Bronchial epithelial cell (primary cell): Measurements from ENCODE around the gene UVRAG. TPM values are rescaled to one million over a fixed set of nuclear protein-coding genes. Genes with fewer than 3 reads are reported as not detected.

ENCODE experiments used
- DNase-seq: peaks from one replicate; pipeline ENCODE4 v3.0.0-alpha.2; 2010; ENCODE audit warnings: low read depth
- FAIRE-seq: peaks from 2 replicates; lab custom pipeline; 2011; peaks lifted over from hg19 to GRCh38; lab: Jason Lieb, UNC
- H3K27me3 ChIP-seq: 2 replicates; pipeline ENCODE4 v1.5.1; 2011; ENCODE audit warnings: low read length; ENCODE audit not compliant: control insufficient read depth, insufficient read depth
- H3K36me3 ChIP-seq: 2 replicates; pipeline ENCODE4 v1.5.1; 2011; ENCODE audit warnings: low read length; ENCODE audit not compliant: control insufficient read depth, insufficient read depth
- H3K4me3 ChIP-seq: 2 replicates; pipeline ENCODE4 v1.5.1; 2011; ENCODE audit warnings: mild to moderate bottlenecking, low read depth, low read length, control low read depth
- total RNA-seq: library from RNA; depleted of rRNA; stranded (reverse); fragments of >200 nt; gene quantifications from 2 replicates; pipeline ENCODE4 v1.2.1, GENCODE V29; 2014
- TF ChIP-seq, protein P1 (sequence below): IDR thresholded peaks from 2 replicates; pipeline ENCODE4 v1.5.1; 2011; ENCODE audit warnings: mild to moderate bottlenecking, moderate library complexity, low read length, control low read depth, inconsistent platforms; ENCODE audit not compliant: insufficient read depth, severe bottlenecking

The UVRAG gene
- total RNA-seq, 1 donor from 2014 or later, result 11.1 TPM

DNA sequence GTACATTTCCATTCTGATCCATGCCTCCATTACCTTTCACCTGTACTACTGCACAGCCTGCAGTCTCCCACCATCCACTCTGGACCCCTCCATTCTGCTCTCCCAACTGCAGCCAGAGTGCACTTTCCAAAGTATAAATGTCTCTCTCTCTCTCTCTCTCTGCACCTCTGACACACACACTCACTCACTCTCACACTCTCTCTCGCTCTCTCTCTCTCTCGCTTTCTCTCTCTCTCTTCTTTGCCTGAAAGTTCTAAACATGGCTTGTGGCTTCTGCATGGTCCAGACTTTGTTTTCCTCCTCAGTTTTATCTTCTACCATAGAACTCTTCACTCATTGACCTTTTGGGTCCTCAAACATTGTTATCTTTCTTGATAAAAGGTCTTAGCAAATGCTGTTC is 314.7 kb downstream of the UVRAG start:
- DNase-seq (no peak), FAIRE-seq (no peak)
- no peaks in the 10 kb centered on the region for H3K27me3 ChIP-seq
- H3K36me3 ChIP-seq, result no peaks in the 10 kb centered on the region
- TF ChIP-seq, protein P1, sequence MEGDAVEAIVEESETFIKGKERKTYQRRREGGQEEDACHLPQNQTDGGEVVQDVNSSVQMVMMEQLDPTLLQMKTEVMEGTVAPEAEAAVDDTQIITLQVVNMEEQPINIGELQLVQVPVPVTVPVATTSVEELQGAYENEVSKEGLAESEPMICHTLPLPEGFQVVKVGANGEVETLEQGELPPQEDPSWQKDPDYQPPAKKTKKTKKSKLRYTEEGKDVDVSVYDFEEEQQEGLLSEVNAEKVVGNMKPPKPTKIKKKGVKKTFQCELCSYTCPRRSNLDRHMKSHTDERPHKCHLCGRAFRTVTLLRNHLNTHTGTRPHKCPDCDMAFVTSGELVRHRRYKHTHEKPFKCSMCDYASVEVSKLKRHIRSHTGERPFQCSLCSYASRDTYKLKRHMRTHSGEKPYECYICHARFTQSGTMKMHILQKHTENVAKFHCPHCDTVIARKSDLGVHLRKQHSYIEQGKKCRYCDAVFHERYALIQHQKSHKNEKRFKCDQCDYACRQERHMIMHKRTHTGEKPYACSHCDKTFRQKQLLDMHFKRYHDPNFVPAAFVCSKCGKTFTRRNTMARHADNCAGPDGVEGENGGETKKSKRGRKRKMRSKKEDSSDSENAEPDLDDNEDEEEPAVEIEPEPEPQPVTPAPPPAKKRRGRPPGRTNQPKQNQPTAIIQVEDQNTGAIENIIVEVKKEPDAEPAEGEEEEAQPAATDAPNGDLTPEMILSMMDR, result no peak
- no peak overlapping the region for H3K4me3 ChIP-seq

DNA sequence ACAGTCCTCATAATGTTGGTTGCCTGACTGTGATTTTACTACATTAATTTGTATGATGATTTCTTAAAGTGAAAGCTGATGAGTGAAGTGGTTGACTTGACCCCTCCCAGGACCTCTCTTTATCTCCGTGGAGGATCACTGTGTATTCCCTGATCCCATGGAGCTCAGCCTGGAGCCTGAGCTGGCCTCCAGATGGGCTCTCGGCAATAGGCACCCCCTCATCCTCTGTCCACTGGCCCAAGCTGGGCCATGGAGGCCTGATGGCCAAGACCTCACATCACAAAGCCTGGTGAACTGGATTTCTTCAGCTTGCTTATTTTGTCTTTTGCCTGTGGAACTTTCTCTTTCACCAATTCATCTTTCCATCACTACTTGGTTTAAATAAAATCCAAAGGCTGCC is 316.1 kb downstream of the UVRAG start:
- DNase-seq (no peak), FAIRE-seq (no peak)
- TF ChIP-seq, protein P1, result no peak
- H3K27me3 ChIP-seq, result no peaks in the 10 kb centered on the region
- H3K4me3 ChIP-seq, result no peak overlapping the region
- H3K36me3 ChIP-seq, result no peaks in the 10 kb centered on the region

DNA sequence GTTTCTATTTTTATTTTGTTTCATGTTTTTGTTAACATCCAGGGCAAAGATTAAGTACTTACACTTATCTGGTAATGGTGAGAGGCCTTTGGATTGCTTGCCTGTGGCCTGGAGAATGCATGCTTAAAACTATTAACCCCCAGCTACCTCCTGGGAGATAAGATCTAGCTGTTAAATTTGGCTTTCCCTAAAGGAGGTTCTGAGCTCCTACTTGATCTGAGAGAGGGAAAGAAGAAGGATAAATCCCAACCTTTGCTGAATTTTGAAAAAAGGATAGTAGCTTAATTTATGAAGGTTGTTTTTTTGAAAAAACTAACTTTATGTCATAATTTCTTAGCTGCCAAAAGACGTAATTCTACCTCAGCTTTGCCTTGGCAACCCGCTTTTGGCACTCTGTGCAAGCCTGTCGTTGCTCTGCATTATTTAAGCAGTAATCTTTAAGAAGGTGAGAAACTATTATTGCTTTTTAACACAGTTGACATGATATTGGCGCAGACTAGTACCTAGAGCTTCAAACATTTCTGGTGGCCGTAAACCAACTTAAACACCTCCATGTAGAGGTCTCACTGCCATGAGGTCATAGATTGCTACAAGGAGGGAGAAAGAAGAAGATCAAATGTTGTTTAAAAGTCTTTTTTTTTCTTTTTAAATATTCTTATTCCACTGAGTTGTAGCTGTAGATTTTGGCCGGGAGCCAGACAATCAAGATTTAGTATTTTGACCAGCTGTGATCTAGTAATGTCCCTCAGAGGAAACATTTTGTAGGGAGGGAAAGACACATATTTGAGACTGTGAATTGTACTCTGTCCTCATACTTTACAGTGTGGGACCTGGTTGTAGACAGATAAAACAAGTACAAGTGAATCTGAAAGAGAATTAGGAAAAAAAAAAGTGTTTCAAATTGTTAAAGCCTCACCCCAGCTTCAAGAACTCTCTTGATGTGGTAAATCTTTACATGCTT is 316.9 kb downstream of the UVRAG start:
- FAIRE-seq, result no peak

DNA sequence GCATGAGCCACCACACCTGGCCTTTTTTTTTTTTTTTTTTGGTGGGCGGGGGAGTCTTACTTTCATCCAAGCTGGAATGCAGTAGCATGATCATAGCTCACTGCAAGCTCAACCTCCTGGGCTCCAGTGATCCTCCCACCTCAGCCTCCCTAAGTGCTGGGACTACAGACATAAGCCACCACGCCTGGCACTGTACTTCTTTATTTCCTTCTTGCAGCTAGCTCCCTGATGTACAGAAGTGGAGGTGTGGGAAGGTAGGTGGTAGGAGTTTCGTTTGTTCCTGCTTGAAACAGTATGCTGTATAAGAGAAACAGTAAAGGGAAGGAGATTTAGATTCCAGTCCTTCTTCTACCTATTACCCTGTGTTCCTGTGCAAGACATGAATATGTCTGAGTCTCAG is 319.2 kb downstream of the UVRAG start:
- Histone ChIP-seq H3K27me3 (no peaks in the 10 kb centered on the region), H3K4me3 (no peak overlapping the region), H3K36me3 (no peaks in the 10 kb centered on the region)
- FAIRE-seq (no peak), DNase-seq (no peak)
- TF ChIP-seq, protein P1, result no peak

More for the DNA sequence above, 316.9 kb downstream of the UVRAG start:
- TF ChIP-seq, protein P1, result no peak
- H3K36me3 ChIP-seq, result no peaks in the 10 kb centered on the region
- DNase-seq, result no peak
- no peaks in the 10 kb centered on the region for H3K27me3 ChIP-seq
- no peak overlapping the region for H3K4me3 ChIP-seq

DNA sequence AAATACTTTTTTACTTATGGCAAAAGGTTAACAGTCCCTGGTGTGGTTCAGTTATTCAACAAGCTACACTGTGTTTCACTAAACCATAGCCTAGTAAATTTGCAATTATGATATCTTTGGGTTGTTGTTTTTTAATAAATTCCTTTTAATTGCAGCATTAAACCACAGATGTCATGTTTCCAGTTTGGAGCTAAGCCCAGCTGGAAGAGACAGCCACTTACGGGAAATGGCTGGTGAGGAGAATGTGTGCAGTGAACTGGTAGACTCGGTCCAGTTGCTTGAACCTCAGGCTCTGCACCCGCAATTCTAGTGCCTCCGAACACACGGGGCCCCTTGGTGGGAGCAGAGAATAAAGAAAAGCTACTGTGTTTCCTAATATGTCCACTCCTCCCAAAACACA is 320.5 kb downstream of the UVRAG start:
- Histone ChIP-seq H3K36me3 (no peaks in the 10 kb centered on the region), H3K27me3 (no peaks in the 10 kb centered on the region), H3K4me3 (no peak overlapping the region)
- no peak for FAIRE-seq
- TF ChIP-seq, protein P1, result no peak
- no peak for DNase-seq
